H9 (cell line): ENCODE measurements around the gene CLCN5. TPM values are rescaled to one million over a fixed set of nuclear protein-coding genes. Genes with fewer than 3 reads are reported as not detected.

Experiments used
- DNase-seq: peaks from one replicate; pipeline ENCODE4 v3.0.0-alpha.2; 2017
- H2AFZ ChIP-seq: one replicate; pipeline ENCODE4 v1.6.1; 2013; ENCODE audit warnings: mild to moderate bottlenecking, low read length, control low read depth, moderate library complexity
- H2AK5ac ChIP-seq: 2 replicates; pipeline ENCODE4 v1.6.1; 2013; ENCODE audit warnings: low read length, control low read depth, mixed read lengths; ENCODE audit not compliant: insufficient read length
- H2BK120ac ChIP-seq: one replicate; pipeline ENCODE4 v1.6.1; 2013; ENCODE audit warnings: low read depth, mild to moderate bottlenecking, low read length, control low read depth, inconsistent platforms; ENCODE audit not compliant: poor library complexity, severe bottlenecking
- H2BK12ac ChIP-seq: 2 replicates; pipeline ENCODE4 v1.6.1; 2013; ENCODE audit warnings: low read length, control low read depth, mixed read lengths, low read depth; ENCODE audit not compliant: insufficient read length
- H2BK15ac ChIP-seq: 2 replicates; pipeline ENCODE4 v1.6.1; 2013; ENCODE audit warnings: low read depth, low read length, control low read depth
- H2BK20ac ChIP-seq: one replicate; pipeline ENCODE4 v1.6.1; 2013; ENCODE audit warnings: low read depth, mild to moderate bottlenecking, low read length, control low read depth, inconsistent platforms; ENCODE audit not compliant: poor library complexity, severe bottlenecking
- H2BK5ac ChIP-seq: 2 replicates; pipeline ENCODE4 v1.6.1; 2013; ENCODE audit warnings: low read length, control low read depth, mixed read lengths; ENCODE audit not compliant: insufficient read length
- H3K14ac ChIP-seq: 2 replicates; pipeline ENCODE4 v1.6.1; 2013; ENCODE audit warnings: low read length, control low read depth; ENCODE audit not compliant: insufficient read depth
- H3K18ac ChIP-seq: 2 replicates; pipeline ENCODE4 v1.6.1; 2013; ENCODE audit warnings: low read depth, mild to moderate bottlenecking, mixed read lengths, low read length, control low read depth; ENCODE audit not compliant: insufficient read length
- H3K23ac ChIP-seq: 2 replicates; pipeline ENCODE4 v1.6.1; 2013; ENCODE audit warnings: low read length, control low read depth, mixed read lengths, low read depth; ENCODE audit not compliant: insufficient read length
- H3K23me2 ChIP-seq: 2 replicates; pipeline ENCODE4 v1.6.1; 2013; ENCODE audit warnings: low read depth, mild to moderate bottlenecking, mixed read lengths, low read length, control low read depth; ENCODE audit not compliant: insufficient read length, poor library complexity, severe bottlenecking
- H3K27ac ChIP-seq: 2 replicates; pipeline ENCODE4 v1.5.1; 2013; ENCODE audit warnings: low read length, control low read depth, mixed read lengths, low read depth; ENCODE audit not compliant: insufficient read length
- H3K27me3 ChIP-seq: 2 replicates; pipeline ENCODE4 v1.6.1; 2013; ENCODE audit warnings: low read length, control low read depth, inconsistent platforms; ENCODE audit not compliant: insufficient read depth
- H3K4ac ChIP-seq: 2 replicates; pipeline ENCODE4 v1.6.1; 2013; ENCODE audit warnings: low read depth, mild to moderate bottlenecking, control low read depth, inconsistent platforms, low read length, moderate library complexity
- H3K4me1 ChIP-seq: 2 replicates; pipeline ENCODE4 v1.6.1; 2013; ENCODE audit warnings: low read length, control low read depth, inconsistent platforms; ENCODE audit not compliant: insufficient read depth
- H3K4me2 ChIP-seq: 2 replicates; pipeline ENCODE4 v1.6.1; 2013; ENCODE audit warnings: low read length, control low read depth, mixed read lengths; ENCODE audit not compliant: insufficient read length, insufficient read depth
- H3K56ac ChIP-seq: 2 replicates; pipeline ENCODE4 v1.6.1; 2013; ENCODE audit warnings: low read depth, mild to moderate bottlenecking, mixed read lengths, low read length, control low read depth; ENCODE audit not compliant: insufficient read length
- H3K79me1 ChIP-seq: 2 replicates; pipeline ENCODE4 v1.6.1; 2013; ENCODE audit warnings: low read depth, mild to moderate bottlenecking, moderate library complexity, low read length, control low read depth, inconsistent platforms; ENCODE audit not compliant: insufficient read depth, poor library complexity, severe bottlenecking
- H3K79me2 ChIP-seq: 2 replicates; pipeline ENCODE4 v1.6.1; 2013; ENCODE audit warnings: low read length, control low read depth, inconsistent platforms; ENCODE audit not compliant: insufficient read depth
- H3K9ac ChIP-seq: 2 replicates; pipeline ENCODE4 v1.6.1; 2013; ENCODE audit warnings: low read length, control low read depth, mixed read lengths; ENCODE audit not compliant: insufficient read length; ENCODE audit errors: extremely low read depth
- H3K9me3 ChIP-seq: one replicate; pipeline ENCODE4 v1.6.1; 2013; ENCODE audit warnings: low read depth, low read length, inconsistent platforms; ENCODE audit not compliant: control insufficient read depth
- H3T11ph ChIP-seq: one replicate; pipeline ENCODE4 v1.6.1; 2013; ENCODE audit warnings: mild to moderate bottlenecking, low read length, control low read depth, inconsistent platforms
- H4K20me1 ChIP-seq: one replicate; pipeline ENCODE4 v1.6.1; 2013; ENCODE audit not compliant: control insufficient read depth, insufficient read length, insufficient read depth
- H4K5ac ChIP-seq: 2 replicates; pipeline ENCODE4 v1.6.1; 2013; ENCODE audit warnings: low read depth, mild to moderate bottlenecking, mixed read lengths, low read length, control low read depth; ENCODE audit not compliant: insufficient read length
- H4K8ac ChIP-seq: replicated peaks from 2 replicates; pipeline ENCODE4 v1.6.1; 2013; ENCODE audit warnings: low read length, control low read depth, mixed read lengths, low read depth; ENCODE audit not compliant: insufficient read length
- H4K91ac ChIP-seq: 2 replicates; pipeline ENCODE4 v1.6.1; 2013; ENCODE audit warnings: low read depth, mild to moderate bottlenecking, moderate library complexity, mixed read lengths, low read length, control low read depth; ENCODE audit not compliant: insufficient read length
- H3K27ac Mint-ChIP-seq, 3 experiments: 2 replicates in 2 of 3; 3 replicates in 1 of 3; pipeline ENCODE4 v1.8.0; 2020 to 2021; ENCODE audit warnings: mixed read lengths in 3 of 3, mild to moderate bottlenecking in 1 of 3, moderate library complexity in 1 of 3
- H3K27me3 Mint-ChIP-seq: 2 replicates; pipeline ENCODE4 v1.8.0; 2021; ENCODE audit warnings: low read depth, mild to moderate bottlenecking, moderate library complexity, mixed read lengths
- H3K36me3 Mint-ChIP-seq, 3 experiments: 2 replicates in 2 of 3; 3 replicates in 1 of 3; pipeline ENCODE4 v1.8.0; 2020 to 2021; ENCODE audit warnings: low read depth in 3 of 3, mixed read lengths in 3 of 3; ENCODE audit not compliant: insufficient read depth in 1 of 3
- H3K4me1 Mint-ChIP-seq, 2 experiments: 2 replicates each; pipeline ENCODE4 v1.8.0; 2020; ENCODE audit warnings: mixed read lengths in 2 of 2
- H3K4me3 Mint-ChIP-seq, 2 experiments: 2 replicates in 1 of 2; 3 replicates in 1 of 2; pipeline ENCODE4 v1.8.0; 2020 to 2021; ENCODE audit warnings: mild to moderate bottlenecking in 2 of 2, mixed read lengths in 2 of 2, moderate library complexity in 1 of 2
- H3K9me3 Mint-ChIP-seq, 2 experiments: 2 replicates in 1 of 2; 3 replicates in 1 of 2; pipeline ENCODE4 v1.8.0; 2020; ENCODE audit warnings: mild to moderate bottlenecking in 2 of 2, mixed read lengths in 2 of 2, moderate library complexity in 1 of 2
- WGBS: extraction: QIAGEN DNeasy Blood & Tissue Kit; methylation state at CpG from one replicate; pipeline ENCODE4 v1.1.7; 2013; ENCODE audit warnings: missing lambda C conversion rate, low lambda C conversion rate, mixed read lengths; ENCODE audit not compliant: insufficient read length; ENCODE audit errors: extremely low coverage; 5-methylcytosine and 5-hydroxymethylcytosine counted together
- total RNA-seq: library from RNA; stranded (reverse); gene quantifications from 2 replicates; pipeline ENCODE4 v1.2.1, GENCODE V29; 2021
- TF ChIP-seq, protein P1 (sequence below): fragments of 200-600 bp; sonication (generic); conservative IDR thresholded peaks from 3 replicates; pipeline ENCODE4 v1.8.0; 2021; ENCODE audit warnings: antibody characterized with exemption, mild to moderate bottlenecking

The CLCN5 gene
- total RNA-seq, 1 experiment from 2014 or later: 5.9 TPM

DNA sequence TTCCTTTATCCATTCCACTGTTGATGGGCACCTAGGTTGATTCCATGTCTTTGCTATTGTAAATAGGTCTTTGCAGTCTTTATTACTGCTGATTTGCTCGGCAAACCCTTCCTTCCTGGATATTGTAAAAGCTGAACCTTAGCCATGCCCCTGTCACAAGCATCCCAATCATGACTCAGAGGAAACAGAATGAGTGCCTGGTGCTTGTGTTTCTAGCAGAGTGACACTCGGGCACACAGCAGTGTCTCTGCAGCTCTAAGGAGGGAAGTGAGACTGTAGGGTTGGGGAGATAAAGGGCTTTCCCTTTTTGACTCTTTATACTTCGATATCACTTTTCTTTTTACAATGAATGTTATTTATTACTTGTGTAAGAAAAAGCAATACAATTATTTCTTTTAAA is 195.1 kb downstream of the CLCN5 start:
- Histone ChIP-seq H4K20me1 (no peaks in the 10 kb centered on the region), H2BK120ac (no peak overlapping the region), H4K8ac (no peak overlapping the region), H3K4me2 (no peak overlapping the region), H2AK5ac (no peak overlapping the region), H4K91ac (no peak overlapping the region), H3K14ac (no peak overlapping the region), H3K18ac (no peak overlapping the region), H4K5ac (no peak overlapping the region), H3K23me2 (no peaks in the 10 kb centered on the region), H3K27me3 (no peaks in the 10 kb centered on the region), H2AFZ (no peak overlapping the region), H2BK15ac (no peak overlapping the region), H2BK5ac (no peak overlapping the region), H2BK20ac (no peak overlapping the region), H3K23ac (no peak overlapping the region), H3K79me2 (no peaks in the 10 kb centered on the region), H3K4me1 (no peaks in the 10 kb centered on the region; the same call in 1 of the 2 replicates), H2BK12ac (no peak overlapping the region), H3K56ac (no peak overlapping the region), H3K9ac (no peak overlapping the region), H3K27ac (no peak overlapping the region), H3K79me1 (no peaks in the 10 kb centered on the region), H3T11ph (no peak overlapping the region), H3K9me3 (no peaks in the 10 kb centered on the region), H3K4ac (no peak overlapping the region)
- peaks cover 53 to 64% of the 10 kb centered on the region in 2 experiments for H3K9me3 Mint-ChIP-seq
- no peak overlapping the region for H3K4me3 Mint-ChIP-seq
- H3K27me3 Mint-ChIP-seq: no peaks in the 10 kb centered on the region
- peaks cover 24 to 25% of the 10 kb centered on the region in 2 experiments for H3K4me1 Mint-ChIP-seq
- no peak for DNase-seq
- H3K36me3 Mint-ChIP-seq: peaks cover 0 to 5% (median 0%) of the 10 kb centered on the region in 3 experiments; a peak in 2 of 7 replicates
- no peak overlapping the region for H3K27ac Mint-ChIP-seq
- no CpG with 5 or more reads among the region's 3 CpGs for WGBS
- TF ChIP-seq, protein P1, sequence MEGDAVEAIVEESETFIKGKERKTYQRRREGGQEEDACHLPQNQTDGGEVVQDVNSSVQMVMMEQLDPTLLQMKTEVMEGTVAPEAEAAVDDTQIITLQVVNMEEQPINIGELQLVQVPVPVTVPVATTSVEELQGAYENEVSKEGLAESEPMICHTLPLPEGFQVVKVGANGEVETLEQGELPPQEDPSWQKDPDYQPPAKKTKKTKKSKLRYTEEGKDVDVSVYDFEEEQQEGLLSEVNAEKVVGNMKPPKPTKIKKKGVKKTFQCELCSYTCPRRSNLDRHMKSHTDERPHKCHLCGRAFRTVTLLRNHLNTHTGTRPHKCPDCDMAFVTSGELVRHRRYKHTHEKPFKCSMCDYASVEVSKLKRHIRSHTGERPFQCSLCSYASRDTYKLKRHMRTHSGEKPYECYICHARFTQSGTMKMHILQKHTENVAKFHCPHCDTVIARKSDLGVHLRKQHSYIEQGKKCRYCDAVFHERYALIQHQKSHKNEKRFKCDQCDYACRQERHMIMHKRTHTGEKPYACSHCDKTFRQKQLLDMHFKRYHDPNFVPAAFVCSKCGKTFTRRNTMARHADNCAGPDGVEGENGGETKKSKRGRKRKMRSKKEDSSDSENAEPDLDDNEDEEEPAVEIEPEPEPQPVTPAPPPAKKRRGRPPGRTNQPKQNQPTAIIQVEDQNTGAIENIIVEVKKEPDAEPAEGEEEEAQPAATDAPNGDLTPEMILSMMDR: no peak
